ENCODE data around the gene PCDHA6. TPM values are rescaled to one million over a fixed set of nuclear protein-coding genes. Genes with fewer than 3 reads are reported as not detected.

The PCDHA6 gene
- total and polyA plus RNA-seq, 2 experiments from 2014 or later = 1.3 to 16.9 TPM

GRCh38 chr5:140877262-140877581 is 49.5 kb downstream of the PCDHA6 start:
- H3K27me3 ChIP-seq = no peaks in the 10 kb centered on the region
- H3K4me3 ChIP-seq = no peak overlapping the region
- H3K9me3 ChIP-seq (ENCODE audit: low read depth) = no peaks in the 10 kb centered on the region
- no peak overlapping the region for H3K27ac ChIP-seq
- TF ChIP-seq, protein P1, sequence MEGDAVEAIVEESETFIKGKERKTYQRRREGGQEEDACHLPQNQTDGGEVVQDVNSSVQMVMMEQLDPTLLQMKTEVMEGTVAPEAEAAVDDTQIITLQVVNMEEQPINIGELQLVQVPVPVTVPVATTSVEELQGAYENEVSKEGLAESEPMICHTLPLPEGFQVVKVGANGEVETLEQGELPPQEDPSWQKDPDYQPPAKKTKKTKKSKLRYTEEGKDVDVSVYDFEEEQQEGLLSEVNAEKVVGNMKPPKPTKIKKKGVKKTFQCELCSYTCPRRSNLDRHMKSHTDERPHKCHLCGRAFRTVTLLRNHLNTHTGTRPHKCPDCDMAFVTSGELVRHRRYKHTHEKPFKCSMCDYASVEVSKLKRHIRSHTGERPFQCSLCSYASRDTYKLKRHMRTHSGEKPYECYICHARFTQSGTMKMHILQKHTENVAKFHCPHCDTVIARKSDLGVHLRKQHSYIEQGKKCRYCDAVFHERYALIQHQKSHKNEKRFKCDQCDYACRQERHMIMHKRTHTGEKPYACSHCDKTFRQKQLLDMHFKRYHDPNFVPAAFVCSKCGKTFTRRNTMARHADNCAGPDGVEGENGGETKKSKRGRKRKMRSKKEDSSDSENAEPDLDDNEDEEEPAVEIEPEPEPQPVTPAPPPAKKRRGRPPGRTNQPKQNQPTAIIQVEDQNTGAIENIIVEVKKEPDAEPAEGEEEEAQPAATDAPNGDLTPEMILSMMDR (IDR thresholded peaks at IDR 0.05; ENCODE audit: low read depth, low read length) = no peak
- no peaks in the 10 kb centered on the region for H3K36me3 ChIP-seq
- no peaks in the 10 kb centered on the region for H3K4me1 ChIP-seq (ENCODE audit: low read depth)
- no peak for DNase-seq (ENCODE audit: low read depth in 1 of 2, low spot score in 1 of 2)

Other genes starting within 250 kb of the PCDHA6 start
- gene CD14, start 194.8 kb upstream of the PCDHA6 start, total RNA-seq = 1.4 TPM in 1 of 2 replicates, not detected in the other
- gene CD14, start 194.8 kb upstream of the PCDHA6 start, polyA plus RNA-seq = 0.10 TPM in 1 of 2 replicates, not detected in the other
- gene TMCO6, start 188.5 kb upstream of the PCDHA6 start, total RNA-seq = 77.1 and 234 TPM in 2 replicates
- gene TMCO6, start 188.5 kb upstream of the PCDHA6 start, polyA plus RNA-seq = 14.2 and 17.2 TPM in 2 replicates
- gene NDUFA2, start 180.3 kb upstream of the PCDHA6 start, total RNA-seq = 65.5 and 113 TPM in 2 replicates
- gene NDUFA2, start 180.3 kb upstream of the PCDHA6 start, polyA plus RNA-seq = 243 and 273 TPM in 2 replicates
- 80.4 and 104 TPM in 2 replicates for gene IK, start 180.1 kb upstream of the PCDHA6 start, total RNA-seq
- gene IK, start 180.1 kb upstream of the PCDHA6 start, polyA plus RNA-seq = 119 and 125 TPM in 2 replicates
- gene WDR55, start 163.1 kb upstream of the PCDHA6 start, total RNA-seq = 17.2 and 23.8 TPM in 2 replicates
- gene WDR55, start 163.1 kb upstream of the PCDHA6 start, polyA plus RNA-seq = 17.7 and 21.1 TPM in 2 replicates
- 1.0 and 2.1 TPM in 2 replicates for gene DND1, start 154.4 kb upstream of the PCDHA6 start, total RNA-seq
- 0.86 and 0.94 TPM in 2 replicates for gene DND1, start 154.4 kb upstream of the PCDHA6 start, polyA plus RNA-seq
- 43.0 and 50.1 TPM in 2 replicates for gene HARS1, start 136.6 kb upstream of the PCDHA6 start, total RNA-seq
- 72.9 and 94.1 TPM in 2 replicates for gene HARS1, start 136.6 kb upstream of the PCDHA6 start, polyA plus RNA-seq
- gene HARS2, start 136.5 kb upstream of the PCDHA6 start, total RNA-seq = 27.8 and 30.9 TPM in 2 replicates
- gene HARS2, start 136.5 kb upstream of the PCDHA6 start, polyA plus RNA-seq = 33.6 and 39.9 TPM in 2 replicates
- gene ZMAT2, start 127.5 kb upstream of the PCDHA6 start, total RNA-seq = 30.2 and 47.0 TPM in 2 replicates
- 42.1 and 49.0 TPM in 2 replicates for gene ZMAT2, start 127.5 kb upstream of the PCDHA6 start, polyA plus RNA-seq
- 0.25 TPM in 1 of 2 replicates, not detected in the other for gene PCDHA1, start 41.8 kb upstream of the PCDHA6 start, total RNA-seq
- gene PCDHA1, start 41.8 kb upstream of the PCDHA6 start, polyA plus RNA-seq = 0.29 and 0.69 TPM in 2 replicates
- 4.5 and 5.1 TPM in 2 replicates for gene PCDHA2, start 33.1 kb upstream of the PCDHA6 start, total RNA-seq
- 2.7 and 5.3 TPM in 2 replicates for gene PCDHA2, start 33.1 kb upstream of the PCDHA6 start, polyA plus RNA-seq
- gene PCDHA3, start 26.9 kb upstream of the PCDHA6 start, total RNA-seq = 1.1 and 2.3 TPM in 2 replicates
- gene PCDHA3, start 26.9 kb upstream of the PCDHA6 start, polyA plus RNA-seq = 1.8 and 2.9 TPM in 2 replicates
- 14.2 and 14.3 TPM in 2 replicates for gene PCDHA4, start 20.9 kb upstream of the PCDHA6 start, total RNA-seq
- gene PCDHA4, start 20.9 kb upstream of the PCDHA6 start, polyA plus RNA-seq = 6.1 and 9.1 TPM in 2 replicates
- gene PCDHA5, start 6.3 kb upstream of the PCDHA6 start, total RNA-seq = 1.5 and 1.8 TPM in 2 replicates
- gene PCDHA5, start 6.3 kb upstream of the PCDHA6 start, polyA plus RNA-seq = 0.09 and 0.53 TPM in 2 replicates
- gene PCDHA7, start 6.3 kb downstream of the PCDHA6 start, total RNA-seq = 1.2 and 2.7 TPM in 2 replicates
- gene PCDHA7, start 6.3 kb downstream of the PCDHA6 start, polyA plus RNA-seq = 0.37 TPM in 1 of 2 replicates, not detected in the other
- 1.1 and 1.8 TPM in 2 replicates for gene PCDHA8, start 13.2 kb downstream of the PCDHA6 start, total RNA-seq
- gene PCDHA8, start 13.2 kb downstream of the PCDHA6 start, polyA plus RNA-seq = 0.44 and 1.2 TPM in 2 replicates
- 1.6 and 2.2 TPM in 2 replicates for gene PCDHA9, start 20.4 kb downstream of the PCDHA6 start, total RNA-seq
- 0.70 and 0.72 TPM in 2 replicates for gene PCDHA9, start 20.4 kb downstream of the PCDHA6 start, polyA plus RNA-seq
- gene PCDHA10, start 27.9 kb downstream of the PCDHA6 start, total RNA-seq = 11.3 and 14.4 TPM in 2 replicates
- 10.2 and 12.3 TPM in 2 replicates for gene PCDHA10, start 27.9 kb downstream of the PCDHA6 start, polyA plus RNA-seq
- gene PCDHA11, start 41.0 kb downstream of the PCDHA6 start, total RNA-seq = 9.9 and 10.8 TPM in 2 replicates
- 6.1 and 7.5 TPM in 2 replicates for gene PCDHA11, start 41.0 kb downstream of the PCDHA6 start, polyA plus RNA-seq
- 9.5 and 10.5 TPM in 2 replicates for gene PCDHA12, start 47.3 kb downstream of the PCDHA6 start, total RNA-seq
- 0.71 and 1.7 TPM in 2 replicates for gene PCDHA12, start 47.3 kb downstream of the PCDHA6 start, polyA plus RNA-seq
- 2.1 and 2.3 TPM in 2 replicates for gene PCDHA13, start 54.2 kb downstream of the PCDHA6 start, total RNA-seq
- 0.27 and 0.34 TPM in 2 replicates for gene PCDHA13, start 54.2 kb downstream of the PCDHA6 start, polyA plus RNA-seq
- gene PCDHAC1, start 98.3 kb downstream of the PCDHA6 start, total RNA-seq = 16.7 and 20.8 TPM in 2 replicates
- 3.4 and 5.1 TPM in 2 replicates for gene PCDHAC1, start 98.3 kb downstream of the PCDHA6 start, polyA plus RNA-seq
- 42.2 and 47.8 TPM in 2 replicates for gene PCDHAC2, start 138.5 kb downstream of the PCDHA6 start, total RNA-seq
- gene PCDHAC2, start 138.5 kb downstream of the PCDHA6 start, polyA plus RNA-seq = 18.5 and 18.9 TPM in 2 replicates
- gene PCDHB1, start 223.4 kb downstream of the PCDHA6 start, total RNA-seq = 0.03 and 0.07 TPM in 2 replicates
- gene PCDHB1, start 223.4 kb downstream of the PCDHA6 start, polyA plus RNA-seq = not detected in 2 replicates